VCaP (cell line): Measurements from ENCODE around the gene C12orf60.
A peak's percentile ranks its signal among the peaks of the same experiment; 100 is the strongest.

Experiments used
- H3K27ac ChIP-seq: fragments of 450-650 bp; 2 replicates; pipeline ENCODE4 v1.5.1; 2017
- CTCF ChIP-seq: fragments of 450-650 bp; conservative IDR thresholded peaks from 2 replicates; pipeline ENCODE4 v1.5.1; 2017; ENCODE audit warnings: mild to moderate bottlenecking, moderate library complexity

C12orf60 gene

GRCh38 chr12:14810167-14810952 lies 6.9 kb downstream of the C12orf60 start:
- no peak for TF ChIP-seq CTCF
- H3K27ac ChIP-seq, result no peak overlapping the region

- H3K27ac ChIP-seq, result no peak overlapping the region
- TF ChIP-seq CTCF, result peak; percentile 84
Observed at GRCh38 chr12:14810953-14811483, 7.5 kb downstream of the C12orf60 start.

GRCh38 chr12:14811486-14811885 lies 8.0 kb downstream of the C12orf60 start:
- H3K27ac ChIP-seq, result no peak overlapping the region
- TF ChIP-seq CTCF, result peak; percentile 8; the same call in 1 of the 2 replicates

- peak within 1 kb of the TSS; percentile 63 for H3K27ac ChIP-seq
- TF ChIP-seq CTCF, result no peak
Observed at GRCh38 chr12:14814014-14814413, 10.5 kb downstream of the C12orf60 start, which contains the start of gene SMCO3. TSS of gene SMCO3 (minus strand) at chr12:14814182. CDS start at chr12:14806680, 7,502 bp downstream.

GRCh38 chr12:14824012-14824634 lies 20.7 kb downstream of the C12orf60 start:
- no peak for TF ChIP-seq CTCF
- no peak overlapping the region for H3K27ac ChIP-seq

- TF ChIP-seq CTCF, result no peak
- H3K27ac ChIP-seq, result no peak overlapping the region; the same call in 1 of the 2 replicates
Observed at GRCh38 chr12:14825256-14825655, 21.8 kb downstream of the C12orf60 start.

- no peak for TF ChIP-seq CTCF
Observed at GRCh38 chr12:14826491-14826890, 23.0 kb downstream of the C12orf60 start.

More at GRCh38 chr12:14826491-14826890, 23.0 kb downstream of the C12orf60 start:
- H3K27ac ChIP-seq, result no peak overlapping the region
